Muscle layer of duodenum (tissue), 2 donors: ENCODE results near the gene NSUN3.
A peak's percentile ranks its signal among the peaks of the same experiment; 100 is the strongest.

Source experiments
- H3K27ac ChIP-seq: one replicate; pipeline ENCODE4 v1.7.0; 2013; ENCODE audit warnings: mild to moderate bottlenecking, low read length
- H3K27me3 ChIP-seq: one replicate; pipeline ENCODE4 v1.7.0; 2013; ENCODE audit warnings: low read depth, mild to moderate bottlenecking, control low read depth, low read length
- H3K36me3 ChIP-seq, 2 donors: one replicate each; pipeline ENCODE4 v1.7.0; 2013; ENCODE audit warnings: low read length in 2 of 2, control low read depth in 1 of 2, mild to moderate bottlenecking in 1 of 2; ENCODE audit not compliant: insufficient read depth in 2 of 2, control insufficient read depth in 1 of 2
- H3K4me1 ChIP-seq, 2 donors: one replicate each; pipeline ENCODE4 v1.7.0; 2013; ENCODE audit warnings: low read length in 2 of 2, mild to moderate bottlenecking in 2 of 2, control low read depth in 1 of 2, moderate library complexity in 1 of 2; ENCODE audit not compliant: insufficient read depth in 2 of 2, control insufficient read depth in 1 of 2
- H3K4me3 ChIP-seq, 2 donors: one replicate each; pipeline ENCODE4 v1.7.0; 2013; ENCODE audit warnings: low read length in 2 of 2, low read depth in 1 of 2, mild to moderate bottlenecking in 1 of 2
- H3K9me3 ChIP-seq, 2 donors: one replicate each; pipeline ENCODE4 v1.7.0; 2013; ENCODE audit warnings: low read length in 2 of 2, control low read depth in 1 of 2, mild to moderate bottlenecking in 1 of 2; ENCODE audit not compliant: control insufficient read depth in 1 of 2
- donor health status: healthy.

The NSUN3 gene

DNA sequence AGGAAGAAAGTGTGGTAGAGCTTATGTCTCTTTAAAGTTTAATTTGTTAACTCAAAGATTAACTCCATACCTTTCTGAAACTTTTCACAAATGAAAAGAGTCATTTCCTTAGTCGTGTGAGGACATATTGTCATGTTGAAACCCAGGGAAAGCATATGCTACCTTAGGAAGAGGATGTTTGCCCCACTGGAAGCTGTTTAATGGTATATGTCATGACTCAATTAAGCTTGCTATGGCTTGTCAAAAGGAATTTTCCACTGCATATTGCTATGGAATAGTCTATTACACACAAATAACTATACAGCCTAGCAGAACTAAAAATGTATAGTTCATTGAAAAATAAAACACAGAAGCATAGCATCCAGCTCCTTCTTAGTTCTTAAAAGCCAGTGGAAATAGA is 69.9 kb downstream of the NSUN3 start:
- H3K4me1 ChIP-seq: no peaks in the 10 kb centered on the region
- H3K9me3 ChIP-seq: no peaks in the 10 kb centered on the region
- no peak overlapping the region for H3K27ac ChIP-seq
- peaks cover 0 to 10% of the 10 kb centered on the region in 2 donors for H3K36me3 ChIP-seq
- no peaks in the 10 kb centered on the region for H3K27me3 ChIP-seq
- H3K4me3 ChIP-seq: no peak overlapping the region

- no peak overlapping the region for H3K27ac ChIP-seq
These were observed 73.3 kb downstream of the NSUN3 start for GRCh38 chr3:94136133-94136532.

DNA sequence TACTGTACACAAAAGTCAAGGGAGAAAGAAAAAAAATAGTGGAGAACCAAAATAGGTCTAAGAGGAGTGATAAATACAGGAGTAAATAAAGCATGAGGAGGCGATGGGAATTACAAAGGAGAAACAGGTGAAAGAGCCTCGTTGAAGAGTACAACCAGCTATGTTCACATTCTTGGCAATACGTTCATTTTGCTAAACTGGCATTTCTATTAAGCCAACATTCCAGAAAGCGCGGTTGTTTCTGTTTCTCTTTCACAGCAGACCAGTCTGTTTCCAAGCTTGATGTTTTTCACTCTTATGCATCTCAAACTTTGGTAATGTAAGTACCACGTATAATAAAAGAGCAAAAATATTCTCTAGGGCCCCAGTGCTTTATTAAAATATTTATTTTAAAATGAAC is 74.5 kb downstream of the NSUN3 start:
- peak overlapping the region in 1 of 2 donors; percentile 29 for H3K4me3 ChIP-seq
- H3K4me1 ChIP-seq: no peaks in the 10 kb centered on the region

More at GRCh38 chr3:94136133-94136532, 73.3 kb downstream of the NSUN3 start:
- H3K4me1 ChIP-seq: no peaks in the 10 kb centered on the region
- no peaks in the 10 kb centered on the region for H3K36me3 ChIP-seq
- H3K27me3 ChIP-seq: no peaks in the 10 kb centered on the region
- no peaks in the 10 kb centered on the region for H3K9me3 ChIP-seq
- H3K4me3 ChIP-seq: no peak overlapping the region

GRCh38 chr3:94146455-94146854 is 83.6 kb downstream of the NSUN3 start:
- Histone ChIP-seq H3K27me3 (no peaks in the 10 kb centered on the region), H3K9me3 (no peaks in the 10 kb centered on the region), H3K36me3 (no peaks in the 10 kb centered on the region), H3K4me1 (no peaks in the 10 kb centered on the region), H3K4me3 (no peak overlapping the region), H3K27ac (no peak overlapping the region)

More for the DNA sequence above, 74.5 kb downstream of the NSUN3 start:
- H3K36me3 ChIP-seq: no peaks in the 10 kb centered on the region
- H3K9me3 ChIP-seq: no peaks in the 10 kb centered on the region
- no peak overlapping the region for H3K27ac ChIP-seq
- H3K27me3 ChIP-seq: no peaks in the 10 kb centered on the region

GRCh38 chr3:94147012-94147411 is 84.2 kb downstream of the NSUN3 start:
- Histone ChIP-seq H3K9me3 (no peaks in the 10 kb centered on the region), H3K27me3 (no peaks in the 10 kb centered on the region), H3K4me1 (no peaks in the 10 kb centered on the region), H3K36me3 (no peaks in the 10 kb centered on the region), H3K4me3 (no peak overlapping the region), H3K27ac (no peak overlapping the region)

GRCh38 chr3:94150113-94150512 is 87.3 kb downstream of the NSUN3 start:
- Histone ChIP-seq H3K4me3 (no peak overlapping the region), H3K9me3 (no peaks in the 10 kb centered on the region), H3K27me3 (no peaks in the 10 kb centered on the region), H3K27ac (no peak overlapping the region), H3K36me3 (no peaks in the 10 kb centered on the region), H3K4me1 (no peaks in the 10 kb centered on the region)

DNA sequence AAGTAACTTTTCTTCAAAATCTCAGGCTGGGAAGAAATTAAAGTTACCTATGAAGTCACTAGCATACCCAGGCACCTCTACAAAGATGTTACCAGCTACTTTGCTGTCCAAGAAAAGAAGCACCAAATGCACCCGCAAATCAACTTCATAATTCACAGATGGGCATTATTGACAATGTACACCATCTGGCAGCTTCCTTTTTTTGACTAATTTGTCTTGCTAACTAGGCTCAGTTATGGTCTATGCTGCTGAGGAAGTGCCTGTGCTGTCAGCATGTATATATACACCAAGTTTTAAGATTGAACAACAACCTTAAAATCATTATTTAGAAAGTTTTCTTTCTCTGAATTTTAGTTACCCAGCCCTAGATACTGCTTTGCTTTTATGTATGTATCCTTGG is 93.8 kb downstream of the NSUN3 start:
- Histone ChIP-seq H3K9me3 (no peaks in the 10 kb centered on the region), H3K4me1 (no peaks in the 10 kb centered on the region), H3K36me3 (no peaks in the 10 kb centered on the region), H3K27ac (no peak overlapping the region), H3K4me3 (no peak overlapping the region), H3K27me3 (no peaks in the 10 kb centered on the region)

- H3K36me3 ChIP-seq: no peaks in the 10 kb centered on the region
- no peak overlapping the region for H3K27ac ChIP-seq
- no peaks in the 10 kb centered on the region for H3K27me3 ChIP-seq
- H3K4me1 ChIP-seq: no peaks in the 10 kb centered on the region
- H3K4me3 ChIP-seq: no peak overlapping the region
- H3K9me3 ChIP-seq: no peaks in the 10 kb centered on the region
These were observed 95.7 kb downstream of the NSUN3 start for GRCh38 chr3:94158512-94158911.

DNA sequence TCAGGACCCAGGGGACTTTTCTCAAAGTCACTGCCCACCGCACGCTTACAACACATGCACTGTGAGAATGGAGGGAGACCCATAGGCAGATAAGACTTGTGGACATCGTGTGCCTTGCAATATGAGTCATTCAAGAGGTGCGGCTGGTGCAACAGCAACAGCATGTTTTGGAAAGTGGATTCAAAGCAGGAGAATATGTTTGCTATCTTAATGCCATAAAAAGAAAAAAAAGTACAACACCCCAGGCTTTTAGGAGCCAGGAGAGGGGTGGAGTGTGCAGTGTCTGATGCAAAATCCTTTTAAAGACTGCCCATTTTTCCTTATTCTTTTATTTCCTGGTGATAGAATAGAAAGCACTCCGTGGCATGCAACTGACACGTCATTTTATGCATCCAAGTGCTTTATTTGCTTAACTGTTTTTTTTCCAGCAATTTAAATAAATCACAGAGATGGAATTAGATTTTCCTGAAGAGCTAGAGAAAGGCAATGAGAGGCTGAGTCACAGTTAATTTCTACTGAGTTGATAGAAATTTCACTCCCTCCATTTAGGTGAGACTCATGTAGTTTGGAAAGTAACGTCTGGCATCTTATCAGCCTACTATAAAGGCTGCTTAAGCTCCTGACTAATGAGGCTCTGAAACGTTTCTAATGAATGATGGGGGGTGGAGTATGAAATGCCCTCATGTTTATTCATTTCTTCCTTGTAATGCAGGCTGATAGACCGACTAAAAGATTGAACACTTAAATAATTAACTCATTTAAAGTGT is 96.4 kb downstream of the NSUN3 start:
- Histone ChIP-seq H3K4me3 (no peak overlapping the region), H3K36me3 (no peaks in the 10 kb centered on the region), H3K9me3 (no peaks in the 10 kb centered on the region), H3K27ac (no peak overlapping the region), H3K27me3 (no peaks in the 10 kb centered on the region), H3K4me1 (no peaks in the 10 kb centered on the region)

DNA sequence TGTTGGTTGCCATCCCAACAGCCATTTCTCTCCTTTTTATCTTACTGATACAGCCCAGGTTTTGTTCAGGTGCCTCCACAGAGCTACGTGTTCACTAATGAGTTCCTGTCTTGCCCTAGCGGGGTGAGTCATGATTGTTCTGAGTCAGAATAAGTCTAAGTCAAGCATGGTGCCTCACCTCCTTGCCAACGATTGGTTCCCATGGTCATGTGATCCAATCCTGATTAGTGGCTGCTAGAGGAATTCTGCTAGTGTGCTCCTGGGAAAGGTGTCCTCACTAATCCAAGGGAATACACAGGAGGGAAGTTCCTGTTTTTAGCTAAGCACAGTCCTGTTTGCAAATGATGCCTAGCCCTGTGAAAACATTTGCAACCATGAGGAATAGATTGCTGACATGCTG is 99.8 kb downstream of the NSUN3 start:
- Histone ChIP-seq H3K36me3 (no peaks in the 10 kb centered on the region), H3K4me1 (no peaks in the 10 kb centered on the region), H3K27ac (no peak overlapping the region), H3K9me3 (no peaks in the 10 kb centered on the region), H3K4me3 (no peak overlapping the region), H3K27me3 (no peaks in the 10 kb centered on the region)

- no peaks in the 10 kb centered on the region for H3K27me3 ChIP-seq
- H3K27ac ChIP-seq: no peak overlapping the region
- no peak overlapping the region for H3K4me3 ChIP-seq
- no peaks in the 10 kb centered on the region for H3K9me3 ChIP-seq
- no peaks in the 10 kb centered on the region for H3K4me1 ChIP-seq
- H3K36me3 ChIP-seq: no peaks in the 10 kb centered on the region
These were observed 104.5 kb downstream of the NSUN3 start for GRCh38 chr3:94167346-94167745.

GRCh38 chr3:94167796-94168195 is 104.9 kb downstream of the NSUN3 start:
- Histone ChIP-seq H3K27ac (no peak overlapping the region), H3K36me3 (no peaks in the 10 kb centered on the region), H3K27me3 (no peaks in the 10 kb centered on the region), H3K4me1 (no peaks in the 10 kb centered on the region), H3K9me3 (no peaks in the 10 kb centered on the region), H3K4me3 (no peak overlapping the region)
